Adrenal gland (tissue), 5 donors: ENCODE measurements around the gene MUC16.

Experiments used
- POLR2A ChIP-seq, 2 donors: fragments of 450-650 bp; IDR thresholded peaks; one replicate each; pipeline ENCODE4 v1.6.1; 2017; ENCODE audit warnings: antibody characterized with exemption in 2 of 2, mild to moderate bottlenecking in 2 of 2, moderate library complexity in 1 of 2
- TF ChIP-seq, protein P1 (sequence below), 6 experiments: fragments of 450-650 bp in 4 of 6; fragments of 200-600 bp in 2 of 6; sonication (generic) in 1 of 6; IDR thresholded peaks; 1 replicate in 5 of 6; 2 replicates in 1 of 6; pipeline versions ENCODE4 v1.5.1 to v1.8.0; 2016 to 2021; ENCODE audit warnings: antibody characterized with exemption in 6 of 6, mild to moderate bottlenecking in 2 of 6, moderate library complexity in 1 of 6
- donor health status: DM: no; HTN: no; CAD: no.

DNA sequence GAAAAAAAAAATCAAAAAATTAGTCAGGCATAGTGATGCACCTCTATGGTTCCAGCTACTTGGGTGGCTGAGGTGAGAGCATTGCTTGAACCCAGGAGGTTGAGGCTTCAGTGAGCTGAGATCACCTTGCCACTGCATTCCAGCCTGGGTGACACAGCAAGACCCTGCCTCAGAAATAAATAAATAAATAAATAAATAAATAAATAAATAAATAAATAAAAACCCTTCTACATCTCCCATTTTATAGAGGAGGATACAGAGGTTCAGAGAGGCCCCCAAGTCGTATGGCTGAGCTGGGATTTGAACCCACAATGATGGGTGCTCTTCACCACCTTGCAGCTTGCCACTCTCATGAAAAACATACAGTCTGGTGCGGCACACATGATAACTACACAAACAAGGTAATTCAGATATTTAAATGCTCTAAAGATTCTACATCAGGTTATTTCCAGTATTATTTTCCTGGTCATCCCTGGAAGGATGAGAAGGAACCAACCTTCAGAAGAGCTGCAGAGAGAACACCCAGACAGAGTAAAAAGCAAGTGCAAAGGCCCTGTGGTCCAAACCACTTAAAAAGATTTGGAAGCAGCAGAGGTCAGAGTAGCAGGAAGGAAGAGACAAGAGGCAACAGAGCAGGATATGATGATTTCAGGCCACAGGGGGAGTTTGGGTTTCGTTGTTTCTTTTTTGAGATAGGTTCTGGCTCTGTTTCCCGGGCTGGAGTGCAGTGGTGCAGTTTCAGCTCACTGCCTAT lies 47.5 kb upstream of the MUC16 start:
- TF ChIP-seq POLR2A (IDR thresholded peaks at IDR 0.05) = no peak
- TF ChIP-seq, protein P1, sequence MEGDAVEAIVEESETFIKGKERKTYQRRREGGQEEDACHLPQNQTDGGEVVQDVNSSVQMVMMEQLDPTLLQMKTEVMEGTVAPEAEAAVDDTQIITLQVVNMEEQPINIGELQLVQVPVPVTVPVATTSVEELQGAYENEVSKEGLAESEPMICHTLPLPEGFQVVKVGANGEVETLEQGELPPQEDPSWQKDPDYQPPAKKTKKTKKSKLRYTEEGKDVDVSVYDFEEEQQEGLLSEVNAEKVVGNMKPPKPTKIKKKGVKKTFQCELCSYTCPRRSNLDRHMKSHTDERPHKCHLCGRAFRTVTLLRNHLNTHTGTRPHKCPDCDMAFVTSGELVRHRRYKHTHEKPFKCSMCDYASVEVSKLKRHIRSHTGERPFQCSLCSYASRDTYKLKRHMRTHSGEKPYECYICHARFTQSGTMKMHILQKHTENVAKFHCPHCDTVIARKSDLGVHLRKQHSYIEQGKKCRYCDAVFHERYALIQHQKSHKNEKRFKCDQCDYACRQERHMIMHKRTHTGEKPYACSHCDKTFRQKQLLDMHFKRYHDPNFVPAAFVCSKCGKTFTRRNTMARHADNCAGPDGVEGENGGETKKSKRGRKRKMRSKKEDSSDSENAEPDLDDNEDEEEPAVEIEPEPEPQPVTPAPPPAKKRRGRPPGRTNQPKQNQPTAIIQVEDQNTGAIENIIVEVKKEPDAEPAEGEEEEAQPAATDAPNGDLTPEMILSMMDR (IDR thresholded peaks at IDR 0.05) = no peak
